Measurements from ENCODE around the gene LRRC71.

LRRC71 gene

DNA sequence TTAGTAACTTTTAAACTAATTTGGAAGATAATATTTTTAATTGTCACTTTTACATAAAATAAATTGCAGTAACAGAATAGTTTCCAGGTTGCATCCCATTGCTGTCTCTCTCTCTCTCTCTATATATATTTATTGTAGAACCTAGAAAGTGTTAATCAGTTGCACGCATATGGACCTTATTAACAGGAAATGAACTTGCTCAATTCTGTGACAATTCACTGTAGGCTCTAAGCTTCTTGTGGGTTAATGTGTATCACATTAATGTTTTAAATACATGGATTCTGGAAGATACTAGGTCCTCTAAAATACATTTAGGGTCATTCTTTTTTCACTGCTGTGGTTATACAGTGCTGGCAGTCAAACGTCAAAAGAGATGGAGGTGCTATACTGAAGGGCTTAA is 33.1 kb downstream of the LRRC71 start:
- Histone ChIP-seq H3K4me3 (ENCODE audit: low read length) (no peak overlapping the region), H3K79me2 (ENCODE audit: low read length) (no peaks in the 10 kb centered on the region), H3K9me3 (ENCODE audit: insufficient read depth, low read length) (no peaks in the 10 kb centered on the region), H3K4me2 (ENCODE audit: low read length) (no peak overlapping the region), H3K27me3 (ENCODE audit: low read depth, low read length) (no peaks in the 10 kb centered on the region), H4K20me1 (ENCODE audit: insufficient read depth, low read length) (0 out of 2 replicates have a peak, but pooled peaks cover 1% of the 10 kb centered on the region), H3K9ac (ENCODE audit: low read length) (no peak overlapping the region), H3K36me3 (replicated peaks; ENCODE audit: low read depth, low read length) (peaks cover 30% of the 10 kb centered on the region), H3K27ac (ENCODE audit: low read length) (no peak overlapping the region), H3K4me1 (ENCODE audit: low read length) (no peaks in the 10 kb centered on the region), H2AFZ (ENCODE audit: low read depth, low read length) (no peak overlapping the region)
- TF ChIP-seq, protein P1, sequence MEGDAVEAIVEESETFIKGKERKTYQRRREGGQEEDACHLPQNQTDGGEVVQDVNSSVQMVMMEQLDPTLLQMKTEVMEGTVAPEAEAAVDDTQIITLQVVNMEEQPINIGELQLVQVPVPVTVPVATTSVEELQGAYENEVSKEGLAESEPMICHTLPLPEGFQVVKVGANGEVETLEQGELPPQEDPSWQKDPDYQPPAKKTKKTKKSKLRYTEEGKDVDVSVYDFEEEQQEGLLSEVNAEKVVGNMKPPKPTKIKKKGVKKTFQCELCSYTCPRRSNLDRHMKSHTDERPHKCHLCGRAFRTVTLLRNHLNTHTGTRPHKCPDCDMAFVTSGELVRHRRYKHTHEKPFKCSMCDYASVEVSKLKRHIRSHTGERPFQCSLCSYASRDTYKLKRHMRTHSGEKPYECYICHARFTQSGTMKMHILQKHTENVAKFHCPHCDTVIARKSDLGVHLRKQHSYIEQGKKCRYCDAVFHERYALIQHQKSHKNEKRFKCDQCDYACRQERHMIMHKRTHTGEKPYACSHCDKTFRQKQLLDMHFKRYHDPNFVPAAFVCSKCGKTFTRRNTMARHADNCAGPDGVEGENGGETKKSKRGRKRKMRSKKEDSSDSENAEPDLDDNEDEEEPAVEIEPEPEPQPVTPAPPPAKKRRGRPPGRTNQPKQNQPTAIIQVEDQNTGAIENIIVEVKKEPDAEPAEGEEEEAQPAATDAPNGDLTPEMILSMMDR (IDR thresholded peaks at IDR 0.05; ENCODE audit: low read depth, low read length), result no peak
- no peak for TF ChIP-seq EZH2phosphoT487 (IDR thresholded peaks at IDR 0.05; ENCODE audit: low read depth)

DNA sequence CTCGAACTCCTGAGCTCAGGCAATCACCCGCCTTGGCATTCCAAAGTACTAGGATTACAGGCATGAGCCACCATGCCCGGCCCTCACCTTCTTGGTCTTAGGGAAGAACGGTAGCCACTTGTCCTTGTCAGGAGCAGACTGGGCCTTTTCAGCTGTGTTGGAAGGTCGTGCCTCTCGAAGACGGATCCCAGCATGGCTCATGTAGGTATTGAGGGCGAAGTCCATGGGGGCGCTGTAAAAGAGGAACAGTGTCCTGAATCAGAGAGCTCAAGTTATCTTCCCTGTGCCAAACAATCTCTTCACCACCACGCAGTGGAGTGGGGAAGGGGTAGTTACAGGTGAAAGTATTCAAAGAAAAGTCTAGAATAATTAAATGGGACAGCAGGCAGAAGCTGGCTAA is 35.9 kb downstream of the LRRC71 start:
- Histone ChIP-seq H3K4me2 (ENCODE audit: low read length) (no peak overlapping the region), H3K79me2 (ENCODE audit: low read length) (no peaks in the 10 kb centered on the region), H2AFZ (ENCODE audit: low read depth, low read length) (no peak overlapping the region), H3K9me3 (ENCODE audit: insufficient read depth, low read length) (no peaks in the 10 kb centered on the region), H3K27me3 (ENCODE audit: low read depth, low read length) (no peaks in the 10 kb centered on the region), H3K4me3 (ENCODE audit: low read length) (no peak overlapping the region), H3K9ac (ENCODE audit: low read length) (no peak overlapping the region), H4K20me1 (ENCODE audit: insufficient read depth, low read length) (no peaks in the 10 kb centered on the region), H3K4me1 (ENCODE audit: low read length) (no peaks in the 10 kb centered on the region), H3K36me3 (replicated peaks; ENCODE audit: low read depth, low read length) (peaks cover 10% of the 10 kb centered on the region), H3K27ac (ENCODE audit: low read length) (no peak overlapping the region)
- TF ChIP-seq, protein P1 (IDR thresholded peaks at IDR 0.05; ENCODE audit: low read depth, low read length), result no peak
- TF ChIP-seq EZH2phosphoT487 (IDR thresholded peaks at IDR 0.05; ENCODE audit: low read depth), result no peak

DNA sequence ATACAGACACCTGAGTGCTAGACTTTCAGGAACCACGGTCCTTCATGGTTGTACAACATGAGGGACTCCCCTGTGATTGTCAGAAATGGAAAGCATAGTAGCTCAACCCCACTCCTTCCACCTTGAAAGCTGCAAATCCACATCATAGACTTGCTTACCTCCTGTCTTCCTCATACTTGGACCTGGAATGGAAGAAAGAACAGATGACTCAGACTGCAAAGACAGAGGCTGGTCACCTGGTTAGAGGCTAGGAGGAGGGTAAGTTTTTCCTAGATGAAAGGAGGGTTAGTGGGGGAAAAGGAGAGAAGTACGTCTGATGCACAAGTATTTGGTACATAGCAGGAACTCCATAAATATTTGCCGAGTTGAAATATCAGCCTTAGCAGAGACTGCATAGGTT is 37.2 kb downstream of the LRRC71 start:
- Histone ChIP-seq H4K20me1 (ENCODE audit: insufficient read depth, low read length) (no peaks in the 10 kb centered on the region), H3K79me2 (ENCODE audit: low read length) (no peaks in the 10 kb centered on the region), H3K4me2 (ENCODE audit: low read length) (no peak overlapping the region), H3K4me3 (ENCODE audit: low read length) (no peak overlapping the region), H3K4me1 (ENCODE audit: low read length) (no peaks in the 10 kb centered on the region), H2AFZ (ENCODE audit: low read depth, low read length) (no peak overlapping the region), H3K27me3 (ENCODE audit: low read depth, low read length) (no peaks in the 10 kb centered on the region), H3K36me3 (replicated peaks; ENCODE audit: low read depth, low read length) (peaks cover 11% of the 10 kb centered on the region), H3K27ac (ENCODE audit: low read length) (no peak overlapping the region), H3K9ac (ENCODE audit: low read length) (no peak overlapping the region), H3K9me3 (ENCODE audit: insufficient read depth, low read length) (no peaks in the 10 kb centered on the region)
- TF ChIP-seq EZH2phosphoT487 (IDR thresholded peaks at IDR 0.05; ENCODE audit: low read depth), result no peak
- TF ChIP-seq, protein P1 (IDR thresholded peaks at IDR 0.05; ENCODE audit: low read depth, low read length), result no peak

DNA sequence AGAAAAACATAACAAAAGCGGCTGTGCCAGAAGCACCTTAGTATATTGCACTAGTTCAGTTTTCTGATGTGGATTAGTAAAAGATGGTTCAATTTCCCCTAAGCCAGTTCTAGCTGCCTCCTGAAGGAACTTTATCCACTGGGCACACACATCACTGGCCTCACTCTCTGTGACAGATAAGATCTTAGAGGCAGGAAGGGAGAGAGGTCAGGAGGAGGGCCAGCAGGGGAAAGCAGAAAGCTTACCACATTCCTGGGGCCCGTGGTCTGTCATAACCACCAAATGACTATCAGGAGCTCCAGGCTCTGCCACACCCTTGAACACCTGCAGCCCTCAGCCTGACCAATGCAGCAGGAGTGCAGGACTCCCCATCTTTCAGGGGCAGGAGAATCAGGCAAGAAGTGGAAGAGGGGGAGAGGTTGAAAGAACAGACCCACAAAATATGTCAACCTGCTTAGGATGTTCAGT is 37.8 kb downstream of the LRRC71 start:
- Histone ChIP-seq H3K27ac (ENCODE audit: low read length) (no peak overlapping the region), H3K36me3 (replicated peaks; ENCODE audit: low read depth, low read length) (peaks cover 15% of the 10 kb centered on the region), H4K20me1 (ENCODE audit: insufficient read depth, low read length) (no peaks in the 10 kb centered on the region), H3K79me2 (ENCODE audit: low read length) (no peaks in the 10 kb centered on the region), H3K9me3 (ENCODE audit: insufficient read depth, low read length) (no peaks in the 10 kb centered on the region), H3K4me2 (ENCODE audit: low read length) (no peak overlapping the region), H3K27me3 (ENCODE audit: low read depth, low read length) (no peaks in the 10 kb centered on the region), H3K4me1 (ENCODE audit: low read length) (no peaks in the 10 kb centered on the region), H3K4me3 (ENCODE audit: low read length) (no peak overlapping the region), H2AFZ (ENCODE audit: low read depth, low read length) (no peak overlapping the region), H3K9ac (ENCODE audit: low read length) (no peak overlapping the region)
- TF ChIP-seq, protein P1 (IDR thresholded peaks at IDR 0.05; ENCODE audit: low read depth, low read length), result no peak
- TF ChIP-seq EZH2phosphoT487 (IDR thresholded peaks at IDR 0.05; ENCODE audit: low read depth), result no peak
